GF-D8 (cell line): ENCODE data around the gene INO80.

Experiments used
- DNase-seq: peaks from one replicate; lab custom pipeline; 2025; lab: John Stamatoyannopoulos, UW

The INO80 gene

GRCh38 chr15:40948706-40949473, 167.2 kb downstream of the INO80 start:
- no peak for DNase-seq

- DNase-seq, result no peak
These were observed 171.4 kb downstream of the INO80 start for GRCh38 chr15:40944510-40945296.

GRCh38 chr15:40943764-40944365, 172.2 kb downstream of the INO80 start:
- DNase-seq, result no peak

- DNase-seq, result no peak
These were observed 173.2 kb downstream of the INO80 start for GRCh38 chr15:40942878-40943277.

- no peak for DNase-seq
These were observed 173.7 kb downstream of the INO80 start for GRCh38 chr15:40942337-40942854.

GRCh38 chr15:40941528-40942336, 174.3 kb downstream of the INO80 start:
- no peak for DNase-seq

GRCh38 chr15:40941068-40941527, 175.0 kb downstream of the INO80 start:
- DNase-seq, result no peak

GRCh38 chr15:40940296-40940801, 175.7 kb downstream of the INO80 start:
- no peak for DNase-seq

GRCh38 chr15:40938536-40938870, 177.6 kb downstream of the INO80 start:
- no peak for DNase-seq

- no peak for DNase-seq
These were observed 178.1 kb downstream of the INO80 start for GRCh38 chr15:40937762-40938535.

GRCh38 chr15:40936709-40937666, 179.1 kb downstream of the INO80 start:
- DNase-seq, result no peak

GRCh38 chr15:40936234-40936708, 179.8 kb downstream of the INO80 start:
- no peak for DNase-seq

- no peak for DNase-seq
These were observed 181.6 kb downstream of the INO80 start for GRCh38 chr15:40934457-40934856.

GRCh38 chr15:40933517-40933902, 182.6 kb downstream of the INO80 start:
- DNase-seq, result no peak

- no peak for DNase-seq
These were observed 183.2 kb downstream of the INO80 start for GRCh38 chr15:40932649-40933516.

- no peak for DNase-seq
These were observed 183.9 kb downstream of the INO80 start for GRCh38 chr15:40932156-40932555.

- no peak for DNase-seq
These were observed 184.6 kb downstream of the INO80 start for GRCh38 chr15:40931300-40932142.
